Umbilical cord (tissue), 2 donors: ENCODE data around the gene MTMR3. TPM values are rescaled to one million over a fixed set of nuclear protein-coding genes. Genes with fewer than 3 reads are reported as not detected.

Experiments used
- DNase-seq: peaks from one replicate; pipeline ENCODE4 v3.0.0-alpha.2; 2015; ENCODE audit warnings: low spot score
- total RNA-seq: library from RNA; depleted of rRNA; stranded (reverse); fragments of >200 nt; gene quantifications from one replicate; pipeline ENCODE4 v1.2.3, GENCODE V29; 2014; ENCODE audit warnings: low replicate concordance; ENCODE audit not compliant: insufficient read depth

The MTMR3 gene
- total RNA-seq, 1 donor from 2014 or later, result 71.7 TPM

- DNase-seq, result no peak
These were observed 15.1 kb upstream of the MTMR3 start for GRCh38 chr22:29867851-29868250.

GRCh38 chr22:29870574-29870973, 12.4 kb upstream of the MTMR3 start:
- DNase-seq, result no peak

- DNase-seq, result peak; percentile 78
These were observed 11.3 kb upstream of the MTMR3 start for GRCh38 chr22:29871684-29872083.

- no peak for DNase-seq
These were observed 10.7 kb upstream of the MTMR3 start for GRCh38 chr22:29872144-29872893.

GRCh38 chr22:29872989-29873388, 10.0 kb upstream of the MTMR3 start:
- DNase-seq, result no peak

- no peak for DNase-seq
These were observed 9.0 kb upstream of the MTMR3 start for GRCh38 chr22:29873943-29874342.

GRCh38 chr22:29877620-29878019, 5.4 kb upstream of the MTMR3 start:
- DNase-seq, result no peak

- no peak for DNase-seq
These were observed 3.2 kb upstream of the MTMR3 start for GRCh38 chr22:29879753-29880152.

- no peak for DNase-seq
These were observed 294 bp upstream of the MTMR3 start for GRCh38 chr22:29882716-29883044.

- no peak for DNase-seq
These were observed 762 bp downstream of the MTMR3 start for GRCh38 chr22:29883775-29884097.

GRCh38 chr22:29885610-29886009, 2.6 kb downstream of the MTMR3 start:
- no peak for DNase-seq

- DNase-seq, result no peak
These were observed 3.6 kb downstream of the MTMR3 start for GRCh38 chr22:29886596-29886995.

GRCh38 chr22:29887358-29887757, 4.4 kb downstream of the MTMR3 start:
- DNase-seq, result no peak

GRCh38 chr22:29890760-29891159, 7.8 kb downstream of the MTMR3 start:
- no peak for DNase-seq

- DNase-seq, result no peak
These were observed 9.6 kb downstream of the MTMR3 start for GRCh38 chr22:29892315-29893156.

GRCh38 chr22:29901354-29901753, 18.4 kb downstream of the MTMR3 start:
- DNase-seq, result no peak

- no peak for DNase-seq
These were observed 20.4 kb downstream of the MTMR3 start for GRCh38 chr22:29903371-29903770.

- no peak for DNase-seq
These were observed 21.0 kb downstream of the MTMR3 start for GRCh38 chr22:29904020-29904419.

GRCh38 chr22:29907753-29908515, 25.0 kb downstream of the MTMR3 start:
- DNase-seq, result peak; percentile 93

- DNase-seq, result no peak
These were observed 29.2 kb downstream of the MTMR3 start for GRCh38 chr22:29912141-29912540.

- DNase-seq, result peak; percentile 94
These were observed 29.8 kb downstream of the MTMR3 start for GRCh38 chr22:29912605-29913398.

- DNase-seq, result peak; percentile 58
These were observed 31.2 kb downstream of the MTMR3 start for GRCh38 chr22:29914165-29914564.
